GM13976 (cell line): Measurements from ENCODE around the gene SLC35F4.

Source experiments
- DNase-seq: peaks from one replicate; pipeline ENCODE4 v3.0.0; 2012; ENCODE audit warnings: low spot score
- in situ Hi-C: fragments of 300-500 bp; cut with MboI; formaldehyde crosslinking; loops from one replicate; pipeline ENCODE4 v1.12.0; 2022; ENCODE audit warnings: low sequenced_read_pairs, mixed read lengths, inconsistent platforms; ENCODE audit not compliant: unreplicated experiment
- TF ChIP-seq, protein P1 (sequence below): IDR thresholded peaks from 2 replicates; pipeline ENCODE4 v1.5.1; 2012; ENCODE audit warnings: borderline replicate concordance, mild to moderate bottlenecking; ENCODE audit not compliant: insufficient read depth; ENCODE audit errors: extremely low read depth, missing control alignments, control extremely low read depth

SLC35F4 gene

GRCh38 chr14:57884175-57884574, 18.3 kb upstream of the SLC35F4 start:
- no peak for DNase-seq
- TF ChIP-seq, protein P1, sequence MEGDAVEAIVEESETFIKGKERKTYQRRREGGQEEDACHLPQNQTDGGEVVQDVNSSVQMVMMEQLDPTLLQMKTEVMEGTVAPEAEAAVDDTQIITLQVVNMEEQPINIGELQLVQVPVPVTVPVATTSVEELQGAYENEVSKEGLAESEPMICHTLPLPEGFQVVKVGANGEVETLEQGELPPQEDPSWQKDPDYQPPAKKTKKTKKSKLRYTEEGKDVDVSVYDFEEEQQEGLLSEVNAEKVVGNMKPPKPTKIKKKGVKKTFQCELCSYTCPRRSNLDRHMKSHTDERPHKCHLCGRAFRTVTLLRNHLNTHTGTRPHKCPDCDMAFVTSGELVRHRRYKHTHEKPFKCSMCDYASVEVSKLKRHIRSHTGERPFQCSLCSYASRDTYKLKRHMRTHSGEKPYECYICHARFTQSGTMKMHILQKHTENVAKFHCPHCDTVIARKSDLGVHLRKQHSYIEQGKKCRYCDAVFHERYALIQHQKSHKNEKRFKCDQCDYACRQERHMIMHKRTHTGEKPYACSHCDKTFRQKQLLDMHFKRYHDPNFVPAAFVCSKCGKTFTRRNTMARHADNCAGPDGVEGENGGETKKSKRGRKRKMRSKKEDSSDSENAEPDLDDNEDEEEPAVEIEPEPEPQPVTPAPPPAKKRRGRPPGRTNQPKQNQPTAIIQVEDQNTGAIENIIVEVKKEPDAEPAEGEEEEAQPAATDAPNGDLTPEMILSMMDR: no peak
- in situ Hi-C loops: no loop called here

GRCh38 chr14:57883061-57883460, 17.2 kb upstream of the SLC35F4 start:
- in situ Hi-C loops: no loop called here
- TF ChIP-seq, protein P1: no peak
- no peak for DNase-seq

DNA sequence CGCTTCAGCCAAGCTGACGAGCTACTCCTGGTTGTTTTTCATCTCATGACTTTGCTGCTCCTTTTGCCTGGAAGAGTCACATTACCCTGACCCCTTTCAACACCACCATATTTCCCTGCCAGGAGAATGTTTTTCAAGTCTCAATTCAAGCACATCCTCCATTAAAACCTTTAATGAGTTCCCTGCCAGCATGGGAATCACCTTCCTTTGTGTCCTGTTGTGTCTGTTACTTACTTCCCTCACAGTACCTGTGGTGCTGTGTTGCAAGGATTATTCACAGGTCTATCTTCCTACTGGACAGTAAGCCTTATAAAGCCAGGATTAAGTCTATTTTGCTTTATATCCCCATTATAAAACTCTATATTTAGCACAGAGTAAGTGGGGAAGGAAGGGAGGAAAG, 13.6 kb upstream of the SLC35F4 start:
- in situ Hi-C loops: no loop called here
- TF ChIP-seq, protein P1: no peak
- no peak for DNase-seq

DNA sequence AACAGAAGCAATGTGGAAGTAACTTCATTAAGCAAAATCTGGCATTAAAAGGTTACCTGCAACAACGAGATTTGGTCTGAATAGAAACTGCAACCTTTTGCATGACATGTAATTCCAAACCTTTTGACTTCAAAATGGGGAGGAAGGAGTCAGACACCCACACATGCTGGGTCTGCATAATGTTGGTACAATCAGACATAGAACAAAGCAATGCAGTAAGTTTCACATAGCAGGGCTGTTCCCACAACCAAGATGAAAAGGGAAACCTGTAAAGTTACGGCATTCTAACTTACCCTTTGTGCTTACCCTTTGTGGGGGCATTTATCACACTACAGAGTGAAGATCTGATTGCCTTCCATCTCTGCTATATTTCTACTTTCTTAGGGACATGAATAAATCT, 10.1 kb upstream of the SLC35F4 start:
- in situ Hi-C loops: no loop called here

GRCh38 chr14:57875296-57875695, 9.4 kb upstream of the SLC35F4 start:
- in situ Hi-C loops: no loop called here

More for the DNA sequence above, 10.1 kb upstream of the SLC35F4 start:
- DNase-seq: no peak
- TF ChIP-seq, protein P1: no peak

DNA sequence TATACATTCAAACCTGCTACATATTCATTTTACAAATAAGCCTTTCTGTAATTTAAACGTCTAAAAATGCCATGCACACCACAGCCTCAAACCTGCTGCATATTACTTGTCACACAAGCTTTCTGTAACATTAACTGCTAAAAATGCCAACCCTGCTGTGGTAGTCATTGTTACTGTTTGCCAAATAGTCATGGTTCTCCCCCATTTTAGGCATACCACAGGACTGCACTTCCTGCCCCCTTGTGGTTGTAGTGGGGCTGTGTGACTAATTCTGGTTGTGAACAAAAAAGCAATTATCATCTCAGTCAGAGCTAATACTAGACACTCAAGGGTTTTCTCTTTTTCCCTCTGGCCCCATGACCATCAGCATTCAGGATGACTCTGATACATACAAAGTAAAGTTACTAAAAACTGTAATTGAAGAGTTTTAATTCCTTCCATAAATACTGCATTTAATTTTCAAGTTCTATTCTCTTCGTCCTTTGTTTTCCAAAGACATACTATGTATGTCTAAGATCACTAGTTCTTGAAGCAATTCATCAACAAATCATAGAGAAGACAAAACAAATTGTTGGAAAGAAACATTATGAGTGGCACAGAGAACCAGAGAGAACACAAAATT, 5.7 kb upstream of the SLC35F4 start:
- in situ Hi-C loops: loop anchor here (25.0 kb wide), 1 partner anchor 384 kb away; the partner anchor contains the start of gene CCDC198
- TF ChIP-seq, protein P1: no peak
- DNase-seq: peak; percentile 18

More at GRCh38 chr14:57875296-57875695, 9.4 kb upstream of the SLC35F4 start:
- no peak for DNase-seq
- TF ChIP-seq, protein P1: no peak
